ENCODE results near the gene ZSCAN20. TPM values are rescaled to one million over a fixed set of nuclear protein-coding genes. Genes with fewer than 3 reads are reported as not detected.

Gene ZSCAN20
- total RNA-seq, 3 donors from 2014 or later (not counting 1 experiment from before 2014, with no cell fraction given): 0.49 to 1.5 (median 1.0) TPM

DNA sequence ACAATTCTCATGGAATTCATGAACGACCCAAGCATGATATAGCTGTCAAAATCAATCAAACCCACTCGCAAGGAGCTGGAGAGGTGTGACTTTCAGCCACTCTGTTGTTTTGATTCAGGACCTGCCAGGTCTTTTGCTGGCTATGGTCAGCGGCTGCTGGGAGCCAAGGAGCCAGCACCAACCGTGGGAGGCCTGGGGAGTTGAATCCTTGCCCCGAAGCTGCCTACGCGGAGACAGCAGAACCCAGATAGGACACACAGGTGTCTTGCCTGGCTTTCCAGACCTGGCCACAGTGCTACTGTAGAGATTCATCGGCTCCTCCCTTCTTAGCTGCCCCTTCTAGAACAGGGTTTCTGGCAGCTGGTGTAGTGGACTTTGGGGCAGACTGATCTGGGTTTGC lies 42.7 kb downstream of the ZSCAN20 start:
- no peak for ATAC-seq
- TF ChIP-seq, protein P1, sequence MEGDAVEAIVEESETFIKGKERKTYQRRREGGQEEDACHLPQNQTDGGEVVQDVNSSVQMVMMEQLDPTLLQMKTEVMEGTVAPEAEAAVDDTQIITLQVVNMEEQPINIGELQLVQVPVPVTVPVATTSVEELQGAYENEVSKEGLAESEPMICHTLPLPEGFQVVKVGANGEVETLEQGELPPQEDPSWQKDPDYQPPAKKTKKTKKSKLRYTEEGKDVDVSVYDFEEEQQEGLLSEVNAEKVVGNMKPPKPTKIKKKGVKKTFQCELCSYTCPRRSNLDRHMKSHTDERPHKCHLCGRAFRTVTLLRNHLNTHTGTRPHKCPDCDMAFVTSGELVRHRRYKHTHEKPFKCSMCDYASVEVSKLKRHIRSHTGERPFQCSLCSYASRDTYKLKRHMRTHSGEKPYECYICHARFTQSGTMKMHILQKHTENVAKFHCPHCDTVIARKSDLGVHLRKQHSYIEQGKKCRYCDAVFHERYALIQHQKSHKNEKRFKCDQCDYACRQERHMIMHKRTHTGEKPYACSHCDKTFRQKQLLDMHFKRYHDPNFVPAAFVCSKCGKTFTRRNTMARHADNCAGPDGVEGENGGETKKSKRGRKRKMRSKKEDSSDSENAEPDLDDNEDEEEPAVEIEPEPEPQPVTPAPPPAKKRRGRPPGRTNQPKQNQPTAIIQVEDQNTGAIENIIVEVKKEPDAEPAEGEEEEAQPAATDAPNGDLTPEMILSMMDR (IDR thresholded peaks at IDR 0.05): no peak
- DNase-seq: no peak
- Mint-ChIP-seq H3K36me3 (no peaks in the 10 kb centered on the region), H3K4me1 (no peaks in the 10 kb centered on the region), H3K9me3 (no peaks in the 10 kb centered on the region), H3K4me3 (no peak overlapping the region), H3K27me3 (ENCODE audit: low read depth in 2 of 2) (peaks cover 6 to 9% of the 10 kb centered on the region in 2 donors), H3K27ac (no peak overlapping the region)
- no peaks in the 10 kb centered on the region for H3K36me3 ChIP-seq (ENCODE audit: control insufficient read depth, insufficient read depth, low read length)
- H3K27ac ChIP-seq (ENCODE audit: low read length): no peak overlapping the region
- 90% methylated on average over 8 of the region's 8 CpGs for WGBS (ENCODE audit: insufficient coverage)
- intact Hi-C loops (cut with micrococcal nuclease): no loop called here
- H3K9me3 ChIP-seq (ENCODE audit: control insufficient read depth, insufficient read depth, low read length): no peaks in the 10 kb centered on the region
- H3K27me3 ChIP-seq (ENCODE audit: control insufficient read depth, insufficient read depth, low read length): no peaks in the 10 kb centered on the region
- H3K4me3 ChIP-seq (ENCODE audit: low read length): no peak overlapping the region
- H3K4me1 ChIP-seq (ENCODE audit: control insufficient read depth, insufficient read depth, low read length): no peaks in the 10 kb centered on the region

DNA sequence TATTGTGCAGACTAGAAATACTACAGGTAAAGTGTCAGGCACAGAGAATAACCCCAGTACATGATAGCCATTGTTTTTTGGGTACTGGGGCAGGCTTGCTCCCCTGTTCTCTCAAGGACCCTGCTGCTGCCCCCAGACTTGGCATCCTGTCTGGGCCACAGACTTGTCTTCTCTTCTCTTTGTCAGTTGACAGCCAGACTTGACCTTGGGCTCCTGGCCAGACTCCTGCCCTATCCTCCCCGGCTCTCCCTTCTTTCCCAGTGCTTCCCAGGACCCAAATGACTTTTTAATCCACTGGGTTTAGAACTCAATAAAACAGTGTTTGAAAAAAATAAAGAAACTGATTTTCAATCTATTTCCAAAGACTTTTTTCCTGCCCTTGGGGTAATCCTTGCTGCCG lies 43.2 kb downstream of the ZSCAN20 start:
- ATAC-seq (no peak), DNase-seq (no peak)
- Histone ChIP-seq H3K27me3 (ENCODE audit: control insufficient read depth, insufficient read depth, low read length) (no peaks in the 10 kb centered on the region), H3K4me3 (ENCODE audit: low read length) (no peak overlapping the region), H3K36me3 (ENCODE audit: control insufficient read depth, insufficient read depth, low read length) (no peaks in the 10 kb centered on the region), H3K27ac (ENCODE audit: low read length) (no peak overlapping the region), H3K4me1 (ENCODE audit: control insufficient read depth, insufficient read depth, low read length) (no peaks in the 10 kb centered on the region), H3K9me3 (ENCODE audit: control insufficient read depth, insufficient read depth, low read length) (no peaks in the 10 kb centered on the region)
- H3K36me3 Mint-ChIP-seq: no peaks in the 10 kb centered on the region
- intact Hi-C loops (cut with micrococcal nuclease): no loop called here
- TF ChIP-seq, protein P1 (IDR thresholded peaks at IDR 0.05): no peak
- no peak overlapping the region for H3K27ac Mint-ChIP-seq
- H3K9me3 Mint-ChIP-seq: no peaks in the 10 kb centered on the region
- no peaks in the 10 kb centered on the region for H3K4me1 Mint-ChIP-seq
- H3K4me3 Mint-ChIP-seq: no peak overlapping the region
- peaks cover 6 to 9% of the 10 kb centered on the region in 2 donors for H3K27me3 Mint-ChIP-seq (ENCODE audit: low read depth in 2 of 2)
- 90% methylated on average over 2 of the region's 2 CpGs for WGBS (ENCODE audit: insufficient coverage)

- no peak for DNase-seq
- Histone ChIP-seq H3K36me3 (ENCODE audit: control insufficient read depth, insufficient read depth, low read length) (no peaks in the 10 kb centered on the region), H3K27ac (ENCODE audit: low read length) (no peak overlapping the region), H3K27me3 (ENCODE audit: control insufficient read depth, insufficient read depth, low read length) (no peaks in the 10 kb centered on the region), H3K4me1 (ENCODE audit: control insufficient read depth, insufficient read depth, low read length) (no peaks in the 10 kb centered on the region), H3K9me3 (ENCODE audit: control insufficient read depth, insufficient read depth, low read length) (no peaks in the 10 kb centered on the region), H3K4me3 (ENCODE audit: low read length) (no peak overlapping the region)
- no peaks in the 10 kb centered on the region for H3K4me1 Mint-ChIP-seq
- intact Hi-C loops (cut with micrococcal nuclease): no loop called here
- WGBS (ENCODE audit: insufficient coverage): 93% methylated on average over 8 of the region's 9 CpGs
- H3K27me3 Mint-ChIP-seq (ENCODE audit: low read depth in 2 of 2): peaks cover 6 to 9% of the 10 kb centered on the region in 2 donors
- no peaks in the 10 kb centered on the region for H3K36me3 Mint-ChIP-seq
- no peak for ATAC-seq
- no peaks in the 10 kb centered on the region for H3K9me3 Mint-ChIP-seq
- TF ChIP-seq, protein P1 (IDR thresholded peaks at IDR 0.05): no peak
- H3K4me3 Mint-ChIP-seq: no peak overlapping the region
- H3K27ac Mint-ChIP-seq: no peak overlapping the region
Measured at GRCh38 chr1:33516428-33516827, 44.0 kb downstream of the ZSCAN20 start.

DNA sequence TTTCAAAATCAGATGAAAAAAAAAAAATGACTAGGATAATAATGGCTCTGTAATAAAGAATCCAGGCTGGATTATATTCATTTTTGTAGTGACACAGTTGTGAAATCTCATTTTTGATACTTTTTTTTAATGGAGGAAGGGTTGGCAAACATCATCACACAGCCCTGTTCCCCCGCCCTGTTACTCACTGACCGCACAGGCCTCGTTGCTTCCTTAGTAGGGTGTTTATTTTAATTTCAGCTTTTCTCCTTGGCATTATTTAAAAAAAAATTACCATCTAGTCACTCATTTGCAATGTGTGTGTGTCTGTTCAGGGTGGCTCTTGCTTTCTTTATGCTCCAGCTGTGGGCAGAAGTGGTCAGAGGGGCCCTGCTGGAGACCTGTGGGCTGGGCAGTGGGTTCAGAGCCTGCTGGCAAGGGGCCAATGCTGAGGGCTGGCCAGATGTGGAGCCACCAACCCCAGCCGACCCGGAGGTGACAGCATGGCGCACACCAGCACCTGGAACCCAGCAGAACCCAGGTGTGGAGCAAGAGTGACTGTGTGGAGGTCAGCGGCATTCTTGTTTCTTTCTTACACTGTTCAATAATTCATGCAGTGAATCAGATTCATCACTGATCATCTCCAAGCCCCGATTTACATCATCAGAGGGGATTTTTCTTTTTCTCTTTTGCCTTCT lies 44.6 kb downstream of the ZSCAN20 start:
- WGBS (ENCODE audit: insufficient coverage): 81% methylated on average over 4 of the region's 8 CpGs
- Histone ChIP-seq H3K4me1 (ENCODE audit: control insufficient read depth, insufficient read depth, low read length) (no peaks in the 10 kb centered on the region), H3K36me3 (ENCODE audit: control insufficient read depth, insufficient read depth, low read length) (no peaks in the 10 kb centered on the region), H3K9me3 (ENCODE audit: control insufficient read depth, insufficient read depth, low read length) (no peaks in the 10 kb centered on the region), H3K27ac (ENCODE audit: low read length) (no peak overlapping the region), H3K27me3 (ENCODE audit: control insufficient read depth, insufficient read depth, low read length) (no peaks in the 10 kb centered on the region), H3K4me3 (ENCODE audit: low read length) (no peak overlapping the region)
- Mint-ChIP-seq H3K36me3 (no peaks in the 10 kb centered on the region), H3K27ac (no peak overlapping the region), H3K4me3 (no peak overlapping the region), H3K9me3 (no peaks in the 10 kb centered on the region), H3K4me1 (no peaks in the 10 kb centered on the region), H3K27me3 (ENCODE audit: low read depth in 2 of 2) (peaks cover 6 to 9% of the 10 kb centered on the region in 2 donors)
- intact Hi-C loops (cut with micrococcal nuclease): no loop called here
- ATAC-seq (no peak), DNase-seq (no peak)
- TF ChIP-seq, protein P1 (IDR thresholded peaks at IDR 0.05): no peak
